DND-41 (cell line): ENCODE results near the gene ACAP2.

Experiments used
- EZH2 ChIP-seq: IDR thresholded peaks from 3 replicates; pipeline ENCODE4 v1.6.1; 2012; ENCODE audit warnings: borderline replicate concordance, low read depth, mild to moderate bottlenecking, moderate library complexity, low read length, inconsistent platforms; ENCODE audit not compliant: severe bottlenecking
- TF ChIP-seq, protein P1 (sequence below): IDR thresholded peaks from 2 replicates; pipeline ENCODE4 v1.5.1; 2012; ENCODE audit warnings: borderline replicate concordance, low read length, moderate library complexity, mild to moderate bottlenecking; ENCODE audit not compliant: poor library complexity, severe bottlenecking; ENCODE audit errors: extremely low read depth

DNA sequence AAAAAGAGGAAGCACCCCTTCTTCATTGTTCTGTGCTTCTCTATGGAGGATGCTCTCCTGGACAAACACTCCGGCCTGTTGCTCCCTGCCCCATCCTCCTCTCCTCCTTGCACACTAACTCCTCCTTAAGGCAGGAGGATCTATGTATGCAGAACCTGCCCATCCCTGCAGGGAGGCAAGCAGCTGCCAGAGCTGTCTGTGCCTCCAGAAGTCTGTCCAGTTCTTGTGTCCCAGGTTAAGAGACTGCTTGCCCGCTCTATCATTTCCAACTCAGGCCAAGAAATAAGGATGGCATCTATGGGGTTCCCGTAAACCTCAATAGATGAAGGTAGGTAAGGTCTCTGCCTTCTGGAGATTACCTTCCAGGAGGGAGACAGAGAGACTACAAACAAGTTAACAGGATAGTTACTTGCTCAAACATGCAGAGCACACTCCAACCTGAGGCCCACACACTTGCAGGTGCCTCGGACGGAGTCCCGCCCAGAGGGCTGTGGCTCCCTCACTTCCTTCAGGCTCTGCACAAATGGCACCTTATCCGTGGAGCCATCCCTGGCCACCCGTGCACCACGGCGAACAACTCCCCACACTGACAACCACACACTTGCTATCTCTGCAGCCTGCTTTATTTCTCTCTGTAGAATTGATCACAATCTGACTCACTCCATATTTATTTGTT is 178.8 kb downstream of the ACAP2 start:
- TF ChIP-seq EZH2: no peak
- TF ChIP-seq, protein P1, sequence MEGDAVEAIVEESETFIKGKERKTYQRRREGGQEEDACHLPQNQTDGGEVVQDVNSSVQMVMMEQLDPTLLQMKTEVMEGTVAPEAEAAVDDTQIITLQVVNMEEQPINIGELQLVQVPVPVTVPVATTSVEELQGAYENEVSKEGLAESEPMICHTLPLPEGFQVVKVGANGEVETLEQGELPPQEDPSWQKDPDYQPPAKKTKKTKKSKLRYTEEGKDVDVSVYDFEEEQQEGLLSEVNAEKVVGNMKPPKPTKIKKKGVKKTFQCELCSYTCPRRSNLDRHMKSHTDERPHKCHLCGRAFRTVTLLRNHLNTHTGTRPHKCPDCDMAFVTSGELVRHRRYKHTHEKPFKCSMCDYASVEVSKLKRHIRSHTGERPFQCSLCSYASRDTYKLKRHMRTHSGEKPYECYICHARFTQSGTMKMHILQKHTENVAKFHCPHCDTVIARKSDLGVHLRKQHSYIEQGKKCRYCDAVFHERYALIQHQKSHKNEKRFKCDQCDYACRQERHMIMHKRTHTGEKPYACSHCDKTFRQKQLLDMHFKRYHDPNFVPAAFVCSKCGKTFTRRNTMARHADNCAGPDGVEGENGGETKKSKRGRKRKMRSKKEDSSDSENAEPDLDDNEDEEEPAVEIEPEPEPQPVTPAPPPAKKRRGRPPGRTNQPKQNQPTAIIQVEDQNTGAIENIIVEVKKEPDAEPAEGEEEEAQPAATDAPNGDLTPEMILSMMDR: no peak
